Hematopoietic multipotent progenitor cell treated with erythropoietin and hydrocortisone succinate and interleukin-3 and kit ligand, for 4 days (in vitro differentiated cells): Measurements from ENCODE around the gene CDKN2B.

Source experiments
- DNase-seq: peaks from one replicate; pipeline ENCODE4 v3.0.0-alpha.2; 2015

CDKN2B gene

DNA sequence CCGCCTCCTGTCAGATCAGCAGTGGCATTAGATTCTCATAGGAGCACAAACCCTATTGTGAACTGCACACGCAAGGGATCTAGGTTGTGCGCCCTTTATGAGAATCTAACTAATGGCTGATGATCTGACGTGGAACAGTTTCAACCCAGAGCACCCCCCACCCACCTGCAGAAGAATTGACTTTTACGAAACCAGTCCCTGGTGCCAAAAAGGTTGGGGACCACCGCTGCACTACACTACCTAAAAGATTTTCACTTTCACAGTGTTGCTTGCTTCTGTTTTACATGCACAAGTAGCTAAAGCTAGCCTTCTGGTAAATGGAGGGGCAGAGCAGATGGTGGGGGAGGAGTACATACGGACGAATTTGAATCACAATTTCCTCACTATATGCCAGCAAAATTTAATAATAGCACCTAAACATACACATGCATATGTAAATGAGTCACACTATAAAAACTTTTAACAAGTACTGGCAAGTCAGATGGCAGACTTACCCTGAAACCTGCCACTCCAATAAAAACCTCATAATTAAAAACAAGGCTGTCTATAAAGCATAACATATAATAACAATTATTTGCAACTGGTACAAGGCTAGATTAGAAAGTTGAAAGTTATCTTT, 24.0 kb upstream of the CDKN2B start:
- no peak for DNase-seq

DNA sequence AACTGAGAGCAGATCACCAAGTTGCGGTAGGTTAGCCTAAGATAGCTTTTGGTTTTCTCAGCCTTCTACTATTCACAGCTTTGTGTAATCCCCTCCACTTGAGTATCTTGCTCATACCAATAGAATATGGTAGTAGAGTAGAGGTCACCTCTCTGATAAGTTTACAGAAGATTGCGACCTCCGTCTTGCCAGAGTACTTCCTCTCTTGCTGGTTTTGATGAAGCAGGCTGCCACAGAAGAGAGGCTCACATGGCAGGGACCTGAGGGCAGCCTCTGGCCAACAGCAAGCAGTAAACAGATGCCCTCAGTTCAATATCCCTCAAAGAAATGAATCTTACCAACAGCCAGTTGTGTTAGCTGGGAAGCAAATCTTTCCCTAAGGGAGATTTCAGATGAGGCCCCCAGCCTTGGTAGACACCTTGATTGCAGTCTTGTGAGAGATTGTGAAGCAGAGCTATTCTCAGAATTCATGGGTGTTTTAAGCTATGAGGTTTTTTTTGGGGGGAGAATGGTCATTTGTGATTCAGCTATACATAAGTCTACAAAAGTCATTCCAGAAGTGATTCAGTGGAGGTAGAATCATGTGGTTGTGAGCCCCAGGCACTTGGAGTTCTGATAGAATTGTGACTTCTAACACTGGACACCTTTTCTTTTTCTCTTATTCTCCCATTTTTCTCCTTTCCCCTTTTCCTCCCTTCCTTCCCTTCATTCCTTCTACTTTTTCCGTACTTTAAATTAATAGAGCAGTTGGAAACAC, 22.7 kb upstream of the CDKN2B start:
- peak; percentile 15 for DNase-seq

DNA sequence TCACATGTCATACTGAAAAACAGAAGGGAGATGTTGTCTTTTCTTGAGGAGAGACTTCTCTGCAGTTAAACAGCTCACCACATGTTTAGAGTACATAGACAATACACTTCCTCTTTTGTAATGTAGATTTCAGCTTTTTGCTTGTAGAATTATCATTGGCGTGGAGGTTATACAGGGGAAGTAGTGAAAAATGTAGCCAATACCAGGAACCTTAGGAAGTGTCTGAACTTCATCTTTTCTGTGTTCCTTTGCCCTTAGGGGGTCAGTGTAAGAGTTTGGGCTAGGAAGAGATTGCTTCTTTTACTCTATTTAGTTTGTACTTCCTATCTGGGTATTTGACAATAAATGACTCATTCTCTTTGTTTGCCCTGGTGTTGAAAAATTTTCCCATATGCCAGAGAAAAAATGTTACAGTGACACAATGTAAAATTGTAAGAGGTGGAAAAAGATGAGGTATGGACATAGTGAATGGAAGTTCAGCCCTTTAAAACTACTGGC, 21.0 kb upstream of the CDKN2B start:
- peak; percentile 76 for DNase-seq

DNA sequence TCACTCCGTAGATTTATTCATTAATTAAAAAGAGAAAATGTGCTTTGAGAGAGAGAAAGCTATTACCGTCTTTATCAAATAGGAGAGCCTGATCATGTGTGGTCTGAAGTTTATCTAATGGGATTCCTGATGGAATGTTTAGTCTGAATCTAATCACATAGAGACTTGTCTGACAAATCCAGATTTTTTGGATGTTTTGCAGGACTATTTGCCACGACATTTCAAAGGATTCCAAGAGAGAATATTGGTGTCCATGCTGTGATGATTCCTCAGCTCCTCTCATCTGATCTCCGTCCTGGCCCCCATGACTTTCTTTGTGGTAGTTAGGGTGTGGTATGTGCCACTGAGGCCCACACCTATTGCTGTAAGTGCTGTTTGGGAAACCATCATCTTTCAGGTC, 20.1 kb upstream of the CDKN2B start:
- no peak for DNase-seq

- DNase-seq = no peak
Measured at GRCh38 chr9:22028394-22028793, 19.3 kb upstream of the CDKN2B start.

GRCh38 chr9:22026696-22027095, 17.6 kb upstream of the CDKN2B start:
- DNase-seq = no peak

- no peak for DNase-seq
Measured at GRCh38 chr9:22022396-22022795, 13.3 kb upstream of the CDKN2B start.

GRCh38 chr9:22010866-22011625, 1.9 kb upstream of the CDKN2B start:
- peak; percentile 75 for DNase-seq

- no peak for DNase-seq
Measured at GRCh38 chr9:22009506-22009867, 382 bp upstream of the CDKN2B start.

DNA sequence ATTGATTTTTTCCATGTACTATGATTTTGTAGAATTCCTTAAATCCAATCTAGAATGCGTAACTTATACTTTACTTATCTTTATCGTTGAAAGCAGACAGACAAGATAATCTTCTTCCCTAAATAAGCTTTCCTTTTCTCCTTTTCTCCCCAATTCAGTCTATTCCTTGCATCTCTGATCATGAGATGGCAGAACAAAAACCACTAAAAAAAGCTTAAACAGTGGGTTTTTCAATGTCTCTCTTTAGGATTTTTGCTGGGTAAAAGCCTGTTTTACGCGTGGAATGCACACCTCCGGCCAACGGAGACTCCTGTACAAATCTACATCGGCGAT, 755 bp downstream of the CDKN2B start:
- DNase-seq = no peak

DNA sequence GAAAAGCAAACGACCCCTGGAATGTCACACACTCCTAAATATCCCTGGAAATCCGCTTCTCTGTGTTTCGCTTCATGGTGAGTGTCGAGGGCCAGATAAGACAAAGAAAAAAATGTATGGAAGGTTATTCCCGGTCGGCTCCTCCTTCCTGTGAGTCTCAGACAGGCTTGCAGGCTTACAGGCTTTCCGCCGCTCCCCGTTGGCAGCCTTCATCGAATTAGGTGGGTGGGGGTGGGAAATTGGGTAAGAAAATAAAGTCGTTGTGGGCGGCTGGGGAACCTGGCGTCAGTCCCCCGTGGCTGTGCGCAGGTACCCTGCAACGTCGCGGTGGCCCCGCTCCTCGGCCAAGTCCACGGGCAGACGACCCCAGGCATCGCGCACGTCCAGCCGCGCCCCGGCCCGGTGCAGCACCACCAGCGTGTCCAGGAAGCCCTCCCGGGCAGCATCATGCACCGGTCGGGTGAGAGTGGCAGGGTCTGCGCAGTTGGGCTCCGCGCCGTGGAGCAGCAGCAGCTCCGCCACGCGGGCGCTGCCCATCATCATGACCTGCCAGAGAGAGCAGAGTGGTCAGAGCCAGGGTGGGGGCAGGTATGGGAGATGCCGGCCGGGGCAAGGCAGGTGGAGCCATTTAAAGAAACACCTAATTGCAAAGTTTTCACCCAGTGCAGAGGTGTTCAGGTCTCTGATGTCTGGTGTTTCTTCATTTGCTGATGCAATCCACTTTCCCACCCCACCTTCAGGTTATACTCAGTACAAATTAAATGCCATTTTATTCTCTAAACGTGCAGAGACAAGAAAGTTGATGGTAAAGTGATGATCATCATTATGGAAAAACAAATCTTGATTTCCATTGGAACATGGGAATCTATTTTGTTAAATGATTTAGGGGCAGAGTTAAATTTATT, 3.2 kb downstream of the CDKN2B start:
- no peak for DNase-seq

DNA sequence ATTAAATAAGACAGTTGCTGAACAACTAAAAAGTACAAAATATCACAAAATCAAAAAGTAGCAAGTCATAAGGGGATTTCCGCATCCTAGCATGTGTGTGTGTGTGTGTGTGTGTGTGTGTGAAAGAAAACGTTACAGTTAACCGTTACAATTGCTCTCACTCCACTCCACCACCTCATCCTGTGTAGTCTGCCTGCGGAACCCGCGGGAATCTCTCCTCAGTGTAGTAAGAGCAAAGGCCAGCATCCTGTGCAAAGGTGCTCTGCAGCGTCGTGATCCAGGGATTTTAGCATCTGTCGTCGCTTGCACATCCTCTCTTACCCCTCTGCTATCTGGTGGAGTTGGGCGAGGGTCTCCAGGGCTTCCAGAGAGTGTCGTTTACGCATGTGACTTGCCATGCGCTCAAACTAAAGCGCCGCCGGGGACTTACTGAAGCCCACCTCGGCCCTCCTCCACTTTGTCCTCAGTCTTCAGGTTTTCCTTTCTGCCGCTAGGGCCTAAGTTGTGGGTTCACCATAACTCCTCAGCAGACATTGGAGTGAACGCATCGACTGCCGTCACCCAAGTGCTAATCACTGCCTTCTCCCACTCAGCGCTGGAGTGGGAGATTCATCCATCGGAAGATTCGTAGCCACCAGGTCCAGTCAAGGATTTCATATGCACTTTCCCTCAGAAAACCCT, 3.9 kb downstream of the CDKN2B start:
- DNase-seq = no peak

GRCh38 chr9:22002038-22002437, 7.1 kb downstream of the CDKN2B start:
- DNase-seq = no peak

DNA sequence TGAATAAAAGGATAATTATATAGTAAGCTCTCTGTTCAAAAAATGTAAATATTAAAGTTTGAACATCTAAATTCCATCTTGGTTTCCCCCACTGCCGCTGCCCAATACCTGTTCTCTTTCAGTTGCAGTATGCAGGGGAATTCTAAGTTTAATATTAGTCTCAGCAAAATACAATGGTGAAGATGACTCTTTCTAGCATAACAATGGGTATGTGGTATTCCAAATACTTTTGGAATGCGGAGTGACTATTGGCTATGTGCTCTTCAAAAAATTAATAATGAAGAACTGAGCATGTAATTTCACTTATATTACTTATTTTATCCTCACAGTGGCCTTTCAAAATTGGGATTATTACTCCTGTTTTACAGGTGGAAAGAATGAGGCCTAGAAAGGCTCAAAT, 11.1 kb downstream of the CDKN2B start:
- DNase-seq = no peak

DNA sequence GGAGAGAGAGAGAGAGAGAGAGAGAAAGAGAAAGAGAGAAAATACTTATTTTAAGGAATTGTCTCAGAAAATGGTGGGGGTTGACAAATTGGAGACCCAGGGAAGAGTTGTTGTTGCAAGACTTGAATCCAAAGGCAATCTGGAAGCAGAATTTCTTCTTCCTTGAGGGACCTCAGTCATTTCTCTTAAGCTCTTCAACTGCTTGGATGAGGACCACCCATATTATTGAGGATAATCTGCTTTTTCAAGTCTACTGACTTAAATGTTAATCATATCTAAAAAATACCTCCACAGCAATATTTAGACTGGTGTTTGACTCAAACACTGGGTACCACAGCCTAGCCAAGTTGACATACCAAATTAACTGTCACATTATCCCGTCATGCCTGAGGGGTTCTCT, 11.6 kb downstream of the CDKN2B start:
- DNase-seq = no peak

DNA sequence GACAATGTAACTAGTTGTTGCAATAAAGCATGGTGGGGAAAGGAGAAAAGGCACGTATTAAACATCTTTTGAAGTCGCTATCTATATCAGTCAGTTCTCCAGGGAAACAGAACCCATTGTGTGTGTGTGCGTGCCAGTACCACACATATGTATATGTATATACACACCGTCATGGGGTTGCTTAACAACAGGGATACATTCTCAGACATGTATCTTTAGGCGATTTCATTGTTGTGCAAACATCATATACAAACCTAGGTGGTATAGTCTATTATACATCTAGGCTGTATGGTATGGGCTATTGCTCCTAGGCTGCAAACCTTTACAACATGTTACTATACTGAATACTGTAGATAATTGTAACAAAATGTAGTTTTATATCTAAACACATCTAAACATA, 12.2 kb downstream of the CDKN2B start:
- DNase-seq = no peak

DNA sequence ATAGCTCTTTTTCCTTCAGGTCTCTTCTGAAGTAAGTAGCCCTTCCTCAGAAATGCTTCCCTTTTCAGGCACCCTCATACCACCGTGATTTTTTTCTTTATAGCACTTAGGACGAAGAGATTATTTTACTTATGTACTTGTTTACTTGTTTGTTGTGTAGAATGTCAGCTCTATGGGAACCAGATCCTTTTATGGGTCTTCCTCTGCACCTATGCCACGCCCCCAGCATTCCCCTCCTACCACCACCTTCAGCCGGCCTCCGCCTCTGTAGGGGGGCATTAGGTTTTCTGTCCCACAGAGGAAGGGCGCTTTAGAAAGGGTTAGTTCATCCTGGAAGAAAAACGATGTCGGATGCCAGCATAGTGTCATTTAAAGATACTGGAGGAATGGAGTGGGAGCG, 12.7 kb downstream of the CDKN2B start:
- no peak for DNase-seq

DNA sequence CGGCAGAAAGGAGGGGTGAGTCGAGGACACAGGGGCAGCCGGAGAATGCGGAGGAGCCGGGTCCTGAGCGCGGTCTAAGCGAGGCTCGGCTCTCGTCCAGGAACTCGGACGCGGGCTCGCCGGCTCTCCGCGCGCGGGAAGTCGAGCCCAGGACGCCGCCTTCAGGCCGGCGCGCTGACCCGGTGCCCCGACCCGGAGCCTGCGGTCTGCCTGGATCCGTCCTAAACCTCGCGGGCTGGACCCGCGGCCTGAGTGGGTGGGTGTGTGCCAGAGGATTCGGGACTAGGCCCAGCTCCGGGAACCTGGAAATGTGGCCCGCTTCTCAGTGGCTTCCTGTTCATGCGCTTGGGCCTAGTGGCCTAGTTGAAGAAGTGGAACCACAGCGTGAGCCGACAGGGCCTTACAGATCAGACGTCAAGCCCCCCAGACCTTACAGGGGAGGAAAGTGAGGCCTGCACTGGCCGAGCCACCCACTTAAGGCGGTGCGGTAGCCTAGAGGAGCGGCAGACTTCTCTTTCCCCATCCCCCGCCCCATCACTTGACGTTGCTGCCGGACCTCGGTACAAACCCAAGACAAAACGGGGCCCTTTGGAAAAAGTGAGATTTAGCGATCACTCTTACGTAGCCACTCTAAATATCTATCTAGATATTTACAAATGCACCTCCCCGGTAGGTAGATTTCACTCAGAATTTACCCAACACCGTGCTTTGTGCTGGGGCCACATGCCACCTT, 13.3 kb downstream of the CDKN2B start:
- DNase-seq = peak; percentile 39

DNA sequence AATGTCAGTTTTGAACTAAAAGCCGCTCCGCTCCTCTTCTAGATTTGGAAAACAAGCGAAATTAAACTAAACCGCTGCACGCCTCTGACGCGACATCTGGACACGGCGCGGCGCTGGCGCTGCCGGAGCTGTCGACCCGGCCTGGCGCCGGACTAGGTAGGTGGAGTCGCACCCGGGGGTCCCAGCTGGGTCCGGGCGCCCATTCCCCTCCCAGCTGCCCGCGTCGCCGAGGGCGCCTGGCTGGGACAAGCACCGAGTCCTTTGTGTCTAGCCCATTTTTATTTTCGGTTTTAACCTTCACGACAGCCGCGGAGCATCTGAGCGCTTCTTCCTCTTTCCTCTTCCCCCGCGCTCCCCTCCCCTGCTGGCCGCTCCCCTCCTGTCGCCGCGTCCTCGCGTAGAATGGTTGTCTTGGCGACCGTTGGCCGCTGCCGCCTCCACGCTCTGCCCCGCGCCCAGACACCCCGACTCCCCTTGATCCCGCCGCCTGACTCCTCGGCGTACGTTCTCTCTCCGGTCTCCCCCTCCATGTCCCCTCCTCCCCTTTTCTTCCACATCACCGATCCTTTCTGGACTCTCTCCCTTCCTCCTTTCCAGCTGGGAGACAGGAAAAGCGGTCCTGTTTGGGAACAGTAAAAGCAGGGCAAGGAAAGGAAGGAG, 14.0 kb downstream of the CDKN2B start:
- peak; percentile 92 for DNase-seq

DNA sequence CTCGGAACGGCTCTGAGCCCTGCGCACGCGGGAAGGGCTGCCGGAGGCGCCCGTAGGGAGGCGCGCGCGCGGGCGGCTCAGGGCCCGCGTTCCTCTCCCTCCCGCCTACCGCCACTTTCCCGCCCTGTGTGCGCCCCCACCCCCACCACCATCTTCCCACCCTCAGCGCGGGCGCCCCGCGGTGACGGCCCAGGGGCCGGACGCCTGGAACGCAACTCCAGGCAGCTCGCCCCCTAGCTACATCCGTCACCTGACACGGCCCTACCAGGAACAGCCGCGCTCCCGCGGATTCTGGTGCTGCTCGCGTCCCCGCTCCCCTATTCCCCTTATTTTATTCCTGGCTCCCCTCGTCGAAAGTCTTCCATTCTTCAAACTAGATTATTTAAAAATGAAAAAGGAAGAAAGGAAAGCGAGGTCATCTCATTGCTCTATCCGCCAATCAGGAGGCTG, 14.5 kb downstream of the CDKN2B start, which contains the start of gene CDKN2B-AS1:
CDKN2B-AS1 (plus strand) TSS at position 236 of the 450 bp plus-strand sequence.
- DNase-seq = peak; percentile 66
